ENCODE data around the gene PEX14.

Gene PEX14

DNA sequence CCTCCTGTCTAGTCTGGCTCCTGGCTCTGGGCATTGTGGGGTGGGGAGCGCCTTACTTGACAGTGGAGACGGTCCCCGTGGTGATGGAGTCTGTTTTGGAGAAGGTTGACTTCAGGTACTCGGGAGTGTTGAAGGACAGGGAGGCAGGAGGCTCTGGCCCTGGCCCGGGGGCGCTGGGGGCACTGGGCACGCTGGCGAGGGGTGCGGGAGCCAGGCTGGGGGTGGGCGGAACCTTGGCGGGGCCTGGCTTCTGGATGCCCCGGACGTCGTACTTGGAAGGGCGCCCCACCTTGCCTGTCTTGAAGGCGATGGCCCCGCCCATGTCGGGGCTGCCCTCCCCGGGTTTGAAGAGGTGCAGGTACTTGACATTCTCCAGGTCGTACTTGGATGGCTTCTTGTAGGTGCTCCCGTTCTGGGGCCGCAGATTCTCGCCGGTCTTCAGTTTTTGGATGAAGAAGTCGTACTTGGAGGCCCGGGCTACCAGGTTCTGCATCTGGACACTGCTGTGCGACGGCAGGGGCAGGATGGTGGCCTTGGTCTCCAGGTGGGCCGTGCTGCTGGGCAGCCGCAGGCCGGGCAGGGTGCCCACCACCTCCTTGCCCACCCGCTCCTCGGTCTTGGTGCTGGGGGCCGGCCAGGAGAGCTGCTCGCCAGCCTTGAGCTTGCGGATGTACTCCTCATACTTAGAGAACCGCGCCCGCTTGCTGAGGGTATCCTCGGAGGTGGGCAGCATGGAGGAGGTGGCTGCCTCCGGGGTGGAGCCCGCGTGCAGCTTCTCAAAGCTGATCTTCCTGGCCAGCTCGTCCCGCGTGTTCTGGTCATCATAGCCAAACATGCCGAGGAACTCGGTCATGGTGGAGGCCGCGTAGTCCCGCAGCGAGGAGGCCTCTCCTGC lies 185.1 kb downstream of the PEX14 start:
- no peak for DNase-seq (ENCODE audit: low read depth, low spot score)
- Histone ChIP-seq H3K9ac (ENCODE audit: insufficient read length, low read depth) (no peak overlapping the region), H3K4me1 (ENCODE audit: insufficient read depth, insufficient read length) (no peaks in the 10 kb centered on the region), H3K4me3 (ENCODE audit: insufficient read length, low read depth) (no peak overlapping the region), H3K27me3 (ENCODE audit: insufficient read depth, insufficient read length) (no peaks in the 10 kb centered on the region), H3K9me3 (ENCODE audit: insufficient read depth, low read length) (no peaks in the 10 kb centered on the region), H3K36me3 (ENCODE audit: insufficient read depth, insufficient read length, low read length) (peaks cover 5% of the 10 kb centered on the region)
- no peak for TF ChIP-seq ZNF274 (IDR thresholded peaks at IDR 0.05; ENCODE audit: low read depth, low read length)

DNA sequence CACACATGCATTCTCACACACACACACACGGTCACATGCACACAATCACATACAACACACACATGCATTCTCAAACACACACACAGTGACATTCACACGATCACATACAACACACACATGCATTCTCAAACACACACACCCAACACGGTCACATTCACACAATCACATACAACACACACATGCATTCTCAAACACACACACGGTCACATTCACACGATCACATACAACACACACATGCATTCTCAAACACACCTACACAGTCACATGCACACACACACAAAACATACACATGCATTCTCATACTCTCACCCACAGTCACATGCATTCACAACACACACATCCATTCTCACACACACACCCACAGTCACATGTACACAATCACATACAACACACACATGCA lies 186.7 kb downstream of the PEX14 start:
- Histone ChIP-seq H3K4me3 (ENCODE audit: insufficient read length, low read depth) (no peak overlapping the region), H3K9ac (ENCODE audit: insufficient read length, low read depth) (no peak overlapping the region), H3K27me3 (ENCODE audit: insufficient read depth, insufficient read length) (no peaks in the 10 kb centered on the region), H3K9me3 (ENCODE audit: insufficient read depth, low read length) (no peaks in the 10 kb centered on the region), H3K4me1 (ENCODE audit: insufficient read depth, insufficient read length) (peaks cover 3% of the 10 kb centered on the region), H3K36me3 (ENCODE audit: insufficient read depth, insufficient read length, low read length) (peaks cover 5% of the 10 kb centered on the region)
- no peak for DNase-seq (ENCODE audit: low read depth, low spot score)
- TF ChIP-seq YY1 (IDR thresholded peaks at IDR 0.05; ENCODE audit: insufficient read depth, insufficient read length) (no peak), ZNF274 (IDR thresholded peaks at IDR 0.05; ENCODE audit: low read depth, low read length) (no peak), SUZ12 (IDR thresholded peaks at IDR 0.05; ENCODE audit: extremely low read depth, insufficient read depth, insufficient read length) (no peak)

DNA sequence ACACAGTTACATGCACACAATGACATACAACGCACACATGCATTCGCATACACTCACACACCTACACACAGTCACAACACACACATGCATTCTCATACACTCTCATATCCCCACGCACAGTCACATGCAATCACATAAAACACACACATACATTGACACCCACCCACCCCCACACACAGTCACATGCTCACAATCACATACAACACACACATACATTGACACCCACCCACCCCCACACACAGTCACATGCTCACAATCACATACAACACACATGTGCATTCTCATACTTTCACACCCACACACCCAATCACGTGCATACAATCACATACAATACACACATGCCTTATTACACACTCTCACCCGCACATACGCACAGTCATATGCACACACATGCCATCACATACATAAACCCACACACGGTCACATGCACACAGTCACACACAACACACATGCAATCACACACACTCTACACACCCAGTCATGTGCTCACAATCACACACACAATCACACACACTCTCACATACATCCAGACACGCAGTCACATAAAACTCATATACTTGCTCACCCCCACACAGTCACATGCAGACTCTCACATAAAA lies 187.4 kb downstream of the PEX14 start:
- Histone ChIP-seq H3K36me3 (ENCODE audit: insufficient read depth, insufficient read length, low read length) (peaks cover 5% of the 10 kb centered on the region), H3K9ac (ENCODE audit: insufficient read length, low read depth) (no peak overlapping the region), H3K4me3 (ENCODE audit: insufficient read length, low read depth) (no peak overlapping the region), H3K27me3 (ENCODE audit: insufficient read depth, insufficient read length) (no peaks in the 10 kb centered on the region), H3K4me1 (ENCODE audit: insufficient read depth, insufficient read length) (peaks cover 3% of the 10 kb centered on the region), H3K9me3 (ENCODE audit: insufficient read depth, low read length) (no peaks in the 10 kb centered on the region)
- no peak for DNase-seq (ENCODE audit: low read depth, low spot score)
- TF ChIP-seq YY1 (IDR thresholded peaks at IDR 0.05; ENCODE audit: insufficient read depth, insufficient read length): no peak
- no peak for TF ChIP-seq ZNF274 (IDR thresholded peaks at IDR 0.05; ENCODE audit: low read depth, low read length)
- TF ChIP-seq SUZ12 (IDR thresholded peaks at IDR 0.05; ENCODE audit: extremely low read depth, insufficient read depth, insufficient read length): no peak

DNA sequence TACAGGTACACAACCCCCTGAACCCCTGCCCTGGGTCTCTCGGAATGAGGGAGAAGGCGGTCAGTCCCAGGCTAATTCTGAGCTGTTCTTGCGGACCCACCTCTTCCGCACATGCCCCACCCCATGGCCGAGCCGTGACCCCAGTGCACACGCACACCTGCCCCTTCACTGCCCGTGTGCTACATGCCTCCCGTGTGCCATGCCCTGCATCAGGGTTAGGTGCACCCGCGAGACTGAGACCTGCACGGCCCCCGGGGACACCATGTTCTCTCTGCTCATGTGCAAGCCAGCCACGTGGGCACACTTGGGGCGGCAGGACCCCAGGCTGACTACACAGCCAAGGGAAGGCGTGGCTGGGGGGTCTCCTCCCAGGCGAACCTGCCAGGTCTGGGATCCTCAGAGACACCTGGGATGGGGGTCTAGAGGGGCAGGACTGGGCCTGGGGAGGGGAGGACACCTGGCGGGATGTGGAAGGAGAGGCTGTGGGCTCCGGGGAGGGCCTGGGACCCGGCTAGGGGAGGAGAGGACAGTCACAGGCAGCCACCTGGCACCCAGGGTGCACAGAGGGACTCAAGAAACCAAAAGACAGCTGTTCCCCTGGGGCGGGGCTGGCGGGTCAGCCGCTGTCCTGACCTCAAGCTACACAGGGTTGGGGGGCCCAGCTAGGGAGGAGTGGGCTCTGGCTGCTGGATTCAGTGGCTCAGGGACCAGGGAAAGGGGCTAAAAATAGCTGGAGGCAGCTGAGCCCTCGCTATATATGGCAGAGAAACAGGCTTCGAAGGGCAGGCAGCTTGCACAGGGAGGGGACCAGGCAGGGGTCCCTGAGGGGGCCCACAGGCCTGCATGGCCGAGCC lies 188.3 kb downstream of the PEX14 start:
- DNase-seq (ENCODE audit: low read depth, low spot score): no peak
- H3K36me3 ChIP-seq (ENCODE audit: insufficient read depth, insufficient read length, low read length): peaks cover 5% of the 10 kb centered on the region
- H3K9me3 ChIP-seq (ENCODE audit: insufficient read depth, low read length): no peaks in the 10 kb centered on the region
- peak overlapping the region; percentile 50 for H3K9ac ChIP-seq (ENCODE audit: insufficient read length, low read depth)
- no peak overlapping the region for H3K4me3 ChIP-seq (ENCODE audit: insufficient read length, low read depth)
- TF ChIP-seq YY1 (IDR thresholded peaks at IDR 0.05; ENCODE audit: insufficient read depth, insufficient read length) (no peak), SUZ12 (IDR thresholded peaks at IDR 0.05; ENCODE audit: extremely low read depth, insufficient read depth, insufficient read length) (no peak), ZNF274 (IDR thresholded peaks at IDR 0.05; ENCODE audit: low read depth, low read length) (no peak)
- H3K27me3 ChIP-seq (ENCODE audit: insufficient read depth, insufficient read length): no peaks in the 10 kb centered on the region
- peaks cover 3% of the 10 kb centered on the region for H3K4me1 ChIP-seq (ENCODE audit: insufficient read depth, insufficient read length)

DNA sequence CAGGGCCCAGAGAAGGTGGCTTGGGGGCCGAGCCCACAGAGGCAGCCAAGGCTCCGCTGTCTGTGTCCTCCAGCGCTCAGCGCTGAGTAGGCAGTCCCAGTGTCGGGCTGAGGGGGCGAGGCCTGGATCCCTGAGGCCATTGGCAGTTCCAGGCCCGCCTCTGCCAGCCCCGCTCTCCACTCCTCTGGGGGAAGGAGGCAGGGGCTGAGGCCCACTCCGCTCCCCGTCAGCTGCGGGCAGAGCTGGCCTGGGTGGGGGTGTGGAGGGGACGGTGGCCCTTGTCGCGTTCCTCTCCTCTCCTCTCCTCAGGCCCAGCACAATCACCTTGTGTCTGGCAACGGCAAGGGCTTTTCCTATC lies 188.9 kb downstream of the PEX14 start:
- H3K9ac ChIP-seq (ENCODE audit: insufficient read length, low read depth): peak overlapping the region; percentile 50
- H3K27me3 ChIP-seq (ENCODE audit: insufficient read depth, insufficient read length): no peaks in the 10 kb centered on the region
- peaks cover 3% of the 10 kb centered on the region for H3K4me1 ChIP-seq (ENCODE audit: insufficient read depth, insufficient read length)
- no peaks in the 10 kb centered on the region for H3K9me3 ChIP-seq (ENCODE audit: insufficient read depth, low read length)
- no peak for DNase-seq (ENCODE audit: low read depth, low spot score)
- TF ChIP-seq ZNF274 (IDR thresholded peaks at IDR 0.05; ENCODE audit: low read depth, low read length) (no peak), YY1 (IDR thresholded peaks at IDR 0.05; ENCODE audit: insufficient read depth, insufficient read length) (no peak), SUZ12 (IDR thresholded peaks at IDR 0.05; ENCODE audit: extremely low read depth, insufficient read depth, insufficient read length) (no peak)
- no peak overlapping the region for H3K4me3 ChIP-seq (ENCODE audit: insufficient read length, low read depth)
- H3K36me3 ChIP-seq (ENCODE audit: insufficient read depth, insufficient read length, low read length): peaks cover 5% of the 10 kb centered on the region

DNA sequence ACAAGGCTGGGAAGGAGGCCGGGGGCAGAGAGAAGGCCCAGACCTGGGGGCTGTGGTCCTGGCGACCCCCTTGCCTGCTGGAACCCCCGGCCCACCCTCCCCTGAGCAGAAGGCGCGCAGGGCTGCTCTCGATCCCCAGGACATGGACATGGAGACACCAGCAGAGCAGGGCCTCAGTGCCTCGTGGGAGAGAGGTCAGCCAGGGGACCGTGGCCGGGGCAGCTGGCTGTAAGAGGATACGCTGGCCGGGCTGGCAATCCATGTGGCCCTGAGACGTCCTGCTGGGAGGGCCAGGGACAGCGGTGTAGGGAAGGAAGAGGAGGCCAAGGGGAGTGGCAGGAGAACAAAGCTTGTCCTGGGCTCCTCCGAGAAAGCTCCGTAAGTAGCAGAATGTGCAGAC lies 189.5 kb downstream of the PEX14 start:
- Histone ChIP-seq H3K4me3 (ENCODE audit: insufficient read length, low read depth) (no peak overlapping the region), H3K36me3 (ENCODE audit: insufficient read depth, insufficient read length, low read length) (peaks cover 3% of the 10 kb centered on the region), H3K4me1 (ENCODE audit: insufficient read depth, insufficient read length) (peaks cover 3% of the 10 kb centered on the region), H3K9me3 (ENCODE audit: insufficient read depth, low read length) (no peaks in the 10 kb centered on the region), H3K27me3 (ENCODE audit: insufficient read depth, insufficient read length) (no peaks in the 10 kb centered on the region), H3K9ac (ENCODE audit: insufficient read length, low read depth) (no peak overlapping the region)
- TF ChIP-seq YY1 (IDR thresholded peaks at IDR 0.05; ENCODE audit: insufficient read depth, insufficient read length) (no peak), SUZ12 (IDR thresholded peaks at IDR 0.05; ENCODE audit: extremely low read depth, insufficient read depth, insufficient read length) (no peak), ZNF274 (IDR thresholded peaks at IDR 0.05; ENCODE audit: low read depth, low read length) (no peak)
- DNase-seq (ENCODE audit: low read depth, low spot score): no peak

DNA sequence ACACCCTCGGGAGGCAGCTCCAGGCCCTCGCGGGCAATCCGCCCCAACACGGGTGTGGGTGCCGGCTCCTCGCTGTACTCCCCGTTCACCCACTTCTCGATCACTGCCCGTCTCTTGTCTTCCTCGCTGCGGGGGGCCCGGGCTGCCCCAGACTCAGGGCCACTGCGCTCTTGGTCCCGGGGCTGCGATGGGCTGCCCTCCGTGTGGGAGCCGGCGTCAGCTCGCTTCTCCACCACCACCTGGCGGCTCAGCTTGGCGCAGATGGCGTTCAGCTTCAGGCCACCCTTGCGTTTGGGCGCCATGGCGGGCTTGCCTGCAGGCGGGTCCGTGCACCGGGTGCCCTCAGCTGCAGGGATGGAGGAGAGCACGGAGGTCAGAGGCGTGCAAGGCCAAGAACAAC lies 190.5 kb downstream of the PEX14 start:
- Histone ChIP-seq H3K9ac (ENCODE audit: insufficient read length, low read depth) (no peak overlapping the region), H3K27me3 (ENCODE audit: insufficient read depth, insufficient read length) (no peaks in the 10 kb centered on the region), H3K4me1 (ENCODE audit: insufficient read depth, insufficient read length) (peaks cover 6% of the 10 kb centered on the region), H3K9me3 (ENCODE audit: insufficient read depth, low read length) (no peaks in the 10 kb centered on the region), H3K36me3 (ENCODE audit: insufficient read depth, insufficient read length, low read length) (no peaks in the 10 kb centered on the region), H3K4me3 (ENCODE audit: insufficient read length, low read depth) (no peak overlapping the region)
- no peak for DNase-seq (ENCODE audit: low read depth, low spot score)
- TF ChIP-seq YY1 (IDR thresholded peaks at IDR 0.05; ENCODE audit: insufficient read depth, insufficient read length) (no peak), SUZ12 (IDR thresholded peaks at IDR 0.05; ENCODE audit: extremely low read depth, insufficient read depth, insufficient read length) (no peak), ZNF274 (IDR thresholded peaks at IDR 0.05; ENCODE audit: low read depth, low read length) (no peak)

Measured in NT2/D1 (cell line).